ENCODE measurements around the gene CAPNS2. TPM values are rescaled to one million over a fixed set of nuclear protein-coding genes. Genes with fewer than 3 reads are reported as not detected.

CAPNS2 gene
- total and polyA plus RNA-seq, 2 of the 8 experiments (the other 6 are each of a cell fraction or from before 2014, with no cell fraction given) = not detected

DNA sequence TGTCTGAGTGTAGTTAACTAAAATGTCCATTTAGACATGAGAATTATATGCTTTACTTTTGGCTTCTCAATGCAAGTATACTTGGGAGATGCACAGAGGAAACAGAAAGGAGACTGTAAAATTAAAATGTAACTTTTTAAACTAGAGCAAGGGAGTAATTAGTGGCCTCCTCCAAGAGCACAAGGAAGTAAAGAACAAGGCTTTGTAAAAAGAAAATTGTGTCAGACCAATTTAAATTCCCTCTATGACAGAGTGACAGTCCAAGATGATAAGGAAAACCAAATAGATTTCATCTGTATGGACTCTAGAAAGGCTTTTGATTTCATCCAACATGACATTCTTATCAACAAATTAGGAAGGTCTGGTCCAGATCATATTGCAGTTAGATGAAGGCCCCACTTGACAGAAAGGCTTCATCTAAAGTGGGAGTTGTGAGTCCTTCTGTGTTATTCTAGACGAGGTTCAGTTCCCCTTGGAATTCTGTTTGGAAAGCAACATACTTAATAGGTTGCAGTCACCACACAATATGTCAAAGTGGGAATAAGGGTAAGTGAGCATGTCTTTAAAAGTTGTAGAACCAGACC lies 6.5 kb upstream of the CAPNS2 start:
- Histone ChIP-seq H3K79me2 (ENCODE audit: control insufficient read depth in 1 of 2, insufficient read depth in 2 of 2, low read length in 2 of 2) (no peaks in the 10 kb centered on the region), H3K79me1 (ENCODE audit: low read depth, low read length) (no peaks in the 10 kb centered on the region), H3K9me3 (ENCODE audit: insufficient read depth in 2 of 2, low read depth in 1 of 2, low read length in 1 of 2) (no peaks in the 10 kb centered on the region), H2BK20ac (ENCODE audit: low read length) (no peak overlapping the region), H4K5ac (ENCODE audit: insufficient read length, low read depth, low read length) (no peak overlapping the region), H2BK5ac (ENCODE audit: low read depth, low read length) (no peak overlapping the region), H3K18ac (ENCODE audit: extremely low read depth, low read length) (no peak overlapping the region), H3K14ac (ENCODE audit: insufficient read length) (no peak overlapping the region), H3K4me3 (ENCODE audit: extremely low read depth in 1 of 4, insufficient read depth in 2 of 4, low read depth in 3 of 4, low read length in 4 of 4) (no peak overlapping the region), H4K8ac (ENCODE audit: extremely low read depth, insufficient read depth, low read length) (no peak overlapping the region), H2AFZ (ENCODE audit: low read length) (no peak overlapping the region), H2AK5ac (ENCODE audit: low read depth, low read length) (no peak overlapping the region), H3K23me2 (ENCODE audit: low read depth, low read length) (no peaks in the 10 kb centered on the region), H3K4ac (replicated peaks; ENCODE audit: insufficient read length, low read depth, low read length) (no peak overlapping the region), H2BK15ac (ENCODE audit: low read length) (no peak overlapping the region), H3K4me2 (ENCODE audit: insufficient read depth in 1 of 2, low read depth in 2 of 2, low read length in 2 of 2) (no peak overlapping the region), H3K27ac (ENCODE audit: low read depth, low read length) (no peak overlapping the region), H2BK120ac (replicated peaks; ENCODE audit: low read depth, low read length) (no peak overlapping the region), H3K23ac (ENCODE audit: insufficient read length) (no peak overlapping the region), H3K56ac (replicated peaks; ENCODE audit: insufficient read length, low read depth, low read length) (no peak overlapping the region), H4K91ac (replicated peaks; ENCODE audit: insufficient read length, low read length) (no peak overlapping the region), H3K9ac (replicated peaks in 1 of 4; ENCODE audit: extremely low read depth in 1 of 4, low read depth in 3 of 4, low read length in 3 of 4) (no peak overlapping the region), H3K36me3 (ENCODE audit: control insufficient read depth in 2 of 4, insufficient read depth in 4 of 4, low read length in 3 of 4) (no peaks in the 10 kb centered on the region), H3K4me1 (replicated peaks in 1 of 4; ENCODE audit: control insufficient read depth in 3 of 4, insufficient read depth in 4 of 4, low read length in 3 of 4) (no peaks in the 10 kb centered on the region), H3K27me3 (replicated peaks in 1 of 4; ENCODE audit: control insufficient read depth in 3 of 4, extremely low read depth in 1 of 4, insufficient read depth in 3 of 4, low read length in 3 of 4) (no peaks in the 10 kb centered on the region), H2BK12ac (ENCODE audit: low read depth, low read length) (no peak overlapping the region), H4K20me1 (replicated peaks in 1 of 2; ENCODE audit: control insufficient read depth in 1 of 2, insufficient read depth in 2 of 2, low read length in 2 of 2) (no peaks in the 10 kb centered on the region)
- FAIRE-seq (no peak), DNase-seq (ENCODE audit: low read depth in 1 of 2, low spot score in 2 of 2) (no peak)
- CTCF ChIA-PET (ENCODE audit: partially characterized antibody) = interaction anchor here (1.0 kb wide), 1 partner anchor 95 kb away, joined by 3 read pairs; no protein-coding TSS in a partner anchor
- 88% methylated on average over 1 of the region's 1 CpG; no CpG with 5 or more reads in 1 of the 2 experiments for WGBS, 2 experiments (ENCODE audit: extremely low coverage in 1 of 2, insufficient coverage in 1 of 2, insufficient read length in 1 of 2, insufficient replicate concordance in 2 of 2, low coverage in 1 of 2, low lambda C conversion rate in 2 of 2, missing lambda C conversion rate in 1 of 2)
- POLR2A ChIA-PET (ENCODE audit: partially characterized antibody) = no interaction called here
- TF ChIP-seq POU5F1 (IDR thresholded peaks at IDR 0.05; ENCODE audit: low read depth, low read length) (no peak), CREB1 (IDR thresholded peaks at IDR 0.05) (no peak), SP4 (IDR thresholded peaks at IDR 0.05; ENCODE audit: low read length) (no peak), SIRT6 (IDR thresholded peaks at IDR 0.05; ENCODE audit: low read length) (no peak), SRF (IDR thresholded peaks at IDR 0.05; ENCODE audit: low read depth, low read length) (no peak), POLR2AphosphoS5 (IDR thresholded peaks at IDR 0.05; ENCODE audit: low read depth, low read length) (no peak), TAF7 (optimal IDR thresholded peaks at IDR 0.05; ENCODE audit: borderline replicate concordance, low read depth, low read length) (no peak), KDM5A (IDR thresholded peaks at IDR 0.05; ENCODE audit: low read length) (no peak), NANOG (IDR thresholded peaks at IDR 0.05; ENCODE audit: insufficient read depth, low read depth, low read length, poor library complexity, severe bottlenecking) (no peak), TAF1 (IDR thresholded peaks at IDR 0.05; ENCODE audit: low read depth, low read length) (no peak), FOSL1 (IDR thresholded peaks at IDR 0.05; ENCODE audit: insufficient read depth, low read depth, low read length) (no peak), TCF12 (IDR thresholded peaks at IDR 0.05; ENCODE audit: low read depth, low read length) (no peak), HDAC2 (IDR thresholded peaks at IDR 0.05; ENCODE audit: borderline replicate concordance in 1 of 2, low read depth in 2 of 2, low read length in 2 of 2) (no peak), E2F6 (IDR thresholded peaks at IDR 0.05) (no peak)
